NCI-H2107 treated with DMSO at 0.1 percent for 48 hours (cell line): Measurements from ENCODE around the gene MSLN.

Source experiments
- DNase-seq: peaks from one replicate; lab custom pipeline; 2025; ENCODE audit not compliant: unreplicated experiment; lab: John Stamatoyannopoulos, UW

MSLN gene

DNA sequence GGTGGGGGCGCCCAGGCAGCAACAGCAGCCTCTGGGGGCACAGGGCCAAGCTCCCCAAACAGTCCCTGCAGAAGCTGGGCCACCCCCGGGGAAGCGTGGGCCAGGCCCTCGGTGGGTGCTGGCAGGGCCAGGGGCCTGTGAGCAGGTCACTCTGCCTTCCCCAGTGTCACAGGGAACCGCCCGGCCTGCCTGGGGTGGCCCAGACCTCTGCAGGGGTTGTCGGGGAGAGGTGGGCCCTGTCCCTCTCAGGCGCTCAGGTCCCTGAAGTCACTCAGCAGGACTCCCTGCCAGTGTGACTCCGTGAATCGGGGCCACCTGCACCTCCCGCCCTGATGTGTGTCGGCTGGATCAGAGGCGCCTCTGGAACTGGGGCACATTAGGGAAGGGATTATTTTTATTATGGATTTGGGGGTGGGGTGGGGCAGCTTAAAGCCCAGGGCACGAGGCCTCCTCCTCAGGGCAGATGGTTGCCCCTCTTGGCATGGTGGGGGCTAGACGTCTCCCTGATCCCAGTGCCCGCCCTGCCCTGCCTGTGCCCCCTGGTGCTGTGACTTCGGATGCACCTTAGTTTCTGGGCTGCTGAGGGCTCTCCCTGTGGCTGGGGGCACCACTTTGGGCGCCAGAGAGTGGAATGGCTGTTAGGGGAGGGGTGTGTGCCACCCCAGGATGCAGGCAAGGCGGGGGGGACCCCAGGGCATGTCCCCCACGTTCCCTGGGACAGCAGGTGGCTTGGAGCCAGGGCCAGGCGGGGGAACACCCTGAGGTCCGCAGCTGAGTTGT lies 41.2 kb downstream of the MSLN start:
- DNase-seq: no peak

DNA sequence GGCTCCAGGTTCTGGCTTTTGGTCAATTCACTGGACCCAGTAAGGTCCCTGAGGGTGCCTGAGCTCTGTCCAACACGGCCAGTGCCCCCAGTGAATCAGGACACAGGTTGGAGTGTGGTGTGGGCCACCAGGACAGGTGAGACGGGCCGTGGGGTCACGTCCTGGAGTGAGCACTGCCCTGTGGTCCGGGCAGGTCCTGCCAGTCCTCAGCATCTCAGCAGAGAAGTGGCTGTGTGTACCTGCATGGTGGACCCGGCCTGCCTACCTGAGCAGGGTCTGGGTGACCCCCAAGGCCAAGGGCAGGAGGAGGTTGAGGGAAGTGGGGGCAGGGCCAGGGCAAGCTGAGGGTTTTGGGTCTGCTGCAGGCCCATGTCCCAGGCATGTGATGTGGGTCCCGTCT lies 41.9 kb downstream of the MSLN start:
- DNase-seq: no peak

DNA sequence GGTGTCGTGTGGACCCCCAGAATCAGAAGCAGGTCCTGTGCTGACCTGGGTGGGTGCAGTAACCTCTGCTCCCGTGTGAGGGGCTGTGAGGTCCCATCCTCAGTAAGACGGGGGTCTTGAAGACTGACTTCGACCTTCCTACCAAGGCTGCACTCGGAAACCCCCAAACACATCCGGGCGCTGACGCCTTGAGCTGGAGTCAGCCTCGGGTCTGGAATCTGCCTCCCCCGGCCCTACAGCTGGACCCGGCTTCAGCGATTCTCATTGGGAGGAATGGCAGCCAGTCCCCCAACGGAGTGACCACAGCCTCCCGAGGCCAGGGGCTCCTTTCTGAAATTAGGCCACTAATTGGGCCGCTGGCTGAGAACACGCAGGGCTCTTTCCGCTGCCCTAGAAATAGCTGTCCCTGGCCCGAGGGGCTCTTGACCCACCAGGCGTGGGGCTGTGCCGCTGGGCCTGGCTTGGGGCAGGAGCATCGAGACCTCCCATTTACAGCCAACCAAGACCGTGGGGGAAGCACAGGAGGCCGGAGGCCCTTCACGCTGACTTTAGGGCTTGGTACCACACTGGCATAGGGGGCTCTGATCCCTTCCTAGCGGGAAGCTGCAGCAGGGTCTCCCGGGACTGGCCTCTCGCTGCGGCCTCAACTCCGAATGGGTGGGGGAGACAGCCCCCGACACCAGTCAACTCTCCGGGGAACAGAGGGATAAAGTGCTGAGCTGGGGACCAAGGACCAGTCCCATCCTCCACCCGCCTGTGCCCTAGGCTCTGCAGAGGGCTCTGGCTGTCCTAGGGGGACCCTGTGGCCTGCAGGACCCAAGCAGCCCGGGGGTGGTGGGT lies 42.6 kb downstream of the MSLN start:
- DNase-seq: no peak

DNA sequence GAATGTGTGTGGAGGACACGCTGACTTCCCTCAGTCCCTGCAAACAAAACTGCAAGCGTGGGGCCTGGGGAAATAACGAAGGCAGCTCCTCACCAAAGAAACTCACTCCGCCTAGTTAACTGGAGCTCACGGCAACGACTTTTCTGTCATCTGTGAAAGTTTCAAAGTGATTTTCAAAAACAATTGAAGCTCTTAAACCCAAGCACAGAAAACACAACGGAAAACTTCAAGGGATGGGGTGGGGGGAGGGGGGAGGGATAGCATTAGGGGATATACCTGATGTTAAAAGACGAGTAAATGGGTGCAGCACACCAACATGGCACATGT lies 43.2 kb downstream of the MSLN start:
- DNase-seq: no peak

DNA sequence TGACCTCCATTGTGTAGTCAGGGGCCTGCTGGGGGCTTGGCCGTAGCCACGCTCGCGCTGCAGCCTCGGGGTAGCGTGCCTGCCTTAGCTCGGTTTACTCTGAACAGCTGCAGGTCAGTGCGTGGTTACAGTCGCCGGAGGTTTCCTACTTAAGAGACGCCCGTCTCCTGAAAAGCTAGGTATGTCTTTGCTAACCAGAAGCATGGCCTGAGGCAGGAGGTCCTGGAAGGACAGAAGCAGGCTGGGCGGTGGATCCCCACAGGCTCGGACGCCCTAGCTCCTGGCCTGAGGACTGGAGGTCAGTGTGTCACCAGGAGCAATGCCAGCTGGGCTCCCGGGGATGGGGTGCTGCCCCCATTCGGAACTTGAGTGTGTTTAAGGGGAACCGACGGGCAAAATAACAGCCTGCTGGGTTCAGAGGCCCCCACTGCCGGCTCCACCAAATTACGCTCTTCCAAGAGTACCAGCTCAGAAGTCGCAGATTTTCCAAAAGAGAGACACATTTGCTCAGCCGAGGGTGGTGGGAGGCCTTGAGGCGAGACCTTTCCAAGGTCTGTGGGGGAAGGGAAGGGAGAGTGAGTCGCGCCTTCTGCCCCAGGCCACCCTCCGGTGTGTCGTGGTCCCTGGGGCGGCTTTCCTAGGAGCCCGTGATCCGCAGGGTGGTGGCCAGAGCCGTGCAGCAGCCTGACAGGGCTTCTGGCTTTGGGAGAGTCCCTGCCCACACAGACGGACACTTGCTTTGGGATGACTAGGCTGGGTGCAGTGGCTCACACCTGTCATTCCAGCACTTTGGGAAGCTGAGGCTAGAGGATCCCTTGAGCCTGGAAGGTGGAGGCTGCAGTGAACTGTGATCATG lies 43.9 kb downstream of the MSLN start:
- no peak for DNase-seq

DNA sequence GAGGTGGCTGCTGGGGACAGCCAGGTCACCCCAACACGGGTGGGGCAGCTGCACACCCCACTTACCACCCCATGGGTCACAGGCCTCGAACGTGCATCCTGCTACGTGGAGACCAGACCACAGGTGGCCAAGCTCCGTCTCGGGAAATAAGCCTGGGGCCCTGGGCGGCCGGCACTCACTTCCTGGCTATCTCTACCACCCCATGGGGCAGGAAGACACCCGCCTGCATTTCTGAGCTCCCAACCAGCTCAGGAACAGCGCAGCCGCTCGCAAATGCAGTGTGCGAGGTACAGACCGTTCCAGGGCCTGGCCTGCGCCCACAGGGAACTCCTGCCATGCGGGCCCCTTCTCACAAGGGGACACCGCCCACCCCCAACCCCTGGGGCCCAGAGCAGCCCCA lies 44.9 kb downstream of the MSLN start:
- no peak for DNase-seq

DNA sequence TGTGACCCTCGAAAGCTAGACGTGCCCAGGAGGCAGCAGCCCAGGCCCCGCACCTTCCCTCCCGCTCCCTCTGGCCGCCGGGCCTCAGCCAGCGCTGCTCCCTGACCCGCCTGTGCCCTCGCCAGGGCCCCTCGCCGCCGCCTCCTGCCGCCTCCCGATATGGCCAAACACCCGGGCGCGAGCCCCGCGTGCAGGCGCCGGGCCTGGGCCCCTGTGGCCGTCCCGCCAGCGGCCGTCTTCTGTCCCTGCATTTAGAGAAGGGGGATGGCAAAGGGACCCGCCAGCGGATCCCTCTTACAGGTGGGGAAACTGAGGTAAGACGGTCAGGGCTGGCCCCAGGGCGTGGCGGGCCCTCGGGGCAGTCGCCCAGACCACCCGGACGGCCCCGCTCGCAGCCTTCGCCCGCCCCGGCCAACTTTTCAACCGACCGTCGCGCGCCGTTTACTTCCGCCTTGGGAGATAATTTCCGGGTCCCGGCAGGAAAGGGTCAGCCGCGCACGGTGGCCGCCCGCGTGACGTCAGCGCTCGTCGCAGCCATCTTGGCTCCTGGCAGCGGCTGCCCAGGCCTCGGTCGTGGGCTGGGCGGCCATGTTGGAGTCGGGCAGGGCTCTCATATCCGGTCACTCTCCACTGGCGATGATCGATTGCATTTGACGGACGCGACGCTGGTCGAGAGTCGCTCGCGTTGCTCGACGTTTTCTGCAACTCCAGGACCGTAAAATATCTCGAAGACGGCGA lies 47.0 kb downstream of the MSLN start:
- DNase-seq: no peak

DNA sequence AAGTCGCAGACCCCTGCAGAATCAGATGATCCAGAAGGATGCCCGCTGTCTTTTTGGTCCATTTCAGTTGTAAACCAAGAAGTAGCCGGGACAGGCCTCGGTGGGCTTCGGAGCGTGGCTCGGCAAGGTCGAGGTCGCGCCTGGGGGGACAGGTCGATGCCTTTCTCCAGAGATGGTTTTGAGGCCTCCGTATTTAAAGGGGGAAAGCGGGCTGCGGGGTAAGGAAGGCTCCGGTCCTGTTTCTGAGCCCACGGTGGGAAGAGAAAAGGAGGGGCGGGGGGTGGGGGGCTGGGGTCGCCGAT lies 47.5 kb downstream of the MSLN start:
- DNase-seq: no peak

DNA sequence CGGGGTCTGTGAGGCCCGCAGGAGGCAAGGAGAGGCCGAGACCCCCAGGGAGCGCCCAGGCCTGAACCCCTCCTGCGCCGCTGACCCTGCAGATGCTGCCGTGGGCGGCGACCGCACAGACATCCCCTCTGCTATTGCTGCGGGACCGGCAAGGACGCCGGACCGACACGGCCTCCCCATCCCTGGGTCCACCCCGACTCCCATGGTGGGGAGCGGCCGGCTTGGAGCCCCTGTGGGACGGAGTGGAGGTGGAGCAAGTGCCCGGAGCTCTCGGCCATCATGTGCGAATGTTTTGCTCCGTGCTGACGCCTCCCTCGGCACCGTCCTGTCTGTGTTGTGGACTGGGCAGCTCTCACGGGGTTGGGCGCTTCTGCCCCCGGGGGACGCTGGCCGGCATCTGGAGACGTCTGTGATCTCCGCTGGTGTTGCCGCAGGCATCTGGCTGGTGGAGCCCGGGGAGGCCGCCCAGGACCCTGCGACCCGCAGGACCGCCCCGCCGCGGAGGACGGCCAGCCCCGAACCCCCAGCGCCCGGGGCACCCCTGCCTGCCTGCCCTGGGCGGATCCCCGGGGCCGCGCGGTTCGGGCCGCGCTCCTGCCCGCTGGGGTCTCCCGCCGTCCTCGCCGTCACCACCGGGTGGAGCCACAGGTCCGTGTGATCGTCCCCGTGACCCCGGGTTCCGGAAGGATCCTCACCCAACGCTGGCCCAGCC lies 52.8 kb downstream of the MSLN start:
- DNase-seq: no peak

DNA sequence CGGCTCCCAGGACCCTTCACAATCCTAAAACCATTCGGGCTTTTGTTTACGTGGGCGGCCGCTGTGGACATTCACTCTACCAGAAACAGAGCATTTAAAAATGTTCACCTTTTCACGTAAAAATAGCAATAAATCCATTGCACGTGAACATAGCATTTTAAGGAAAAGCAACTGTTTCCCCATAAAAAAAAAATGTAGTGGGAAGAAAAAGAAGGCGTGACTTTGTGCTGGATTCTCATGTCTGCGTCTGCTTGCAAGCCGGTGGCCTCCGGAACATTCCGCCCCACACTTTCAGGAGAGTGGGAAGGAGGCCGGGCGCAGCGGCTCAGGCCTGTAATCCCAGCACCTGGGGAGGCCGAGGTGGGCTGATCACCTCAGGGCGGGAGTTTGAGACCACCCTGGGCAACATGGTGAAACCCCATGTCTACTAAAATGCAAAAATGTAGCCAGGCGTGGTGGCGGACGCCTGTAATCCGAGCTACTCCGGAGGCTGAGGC lies 53.4 kb downstream of the MSLN start:
- no peak for DNase-seq

DNA sequence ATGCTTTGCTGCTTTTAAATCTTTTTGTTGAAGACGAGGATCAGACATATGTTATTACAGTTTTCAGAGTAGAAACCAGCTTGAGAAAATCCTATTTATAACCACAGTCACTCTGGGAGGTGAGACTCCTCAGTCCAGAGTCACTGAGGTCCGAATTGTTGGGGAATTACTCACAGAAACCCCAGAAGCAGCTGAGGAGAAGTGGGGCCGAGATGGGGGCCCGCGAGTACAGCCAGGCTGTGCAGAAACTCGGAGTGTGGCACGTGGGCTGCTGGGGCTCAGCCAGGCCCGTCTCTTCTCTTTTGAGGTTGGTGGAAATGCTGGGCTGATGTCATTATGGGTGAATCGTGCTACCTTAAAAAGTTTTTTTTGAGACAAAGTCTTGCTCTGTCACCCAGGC lies 54.4 kb downstream of the MSLN start:
- DNase-seq: no peak

DNA sequence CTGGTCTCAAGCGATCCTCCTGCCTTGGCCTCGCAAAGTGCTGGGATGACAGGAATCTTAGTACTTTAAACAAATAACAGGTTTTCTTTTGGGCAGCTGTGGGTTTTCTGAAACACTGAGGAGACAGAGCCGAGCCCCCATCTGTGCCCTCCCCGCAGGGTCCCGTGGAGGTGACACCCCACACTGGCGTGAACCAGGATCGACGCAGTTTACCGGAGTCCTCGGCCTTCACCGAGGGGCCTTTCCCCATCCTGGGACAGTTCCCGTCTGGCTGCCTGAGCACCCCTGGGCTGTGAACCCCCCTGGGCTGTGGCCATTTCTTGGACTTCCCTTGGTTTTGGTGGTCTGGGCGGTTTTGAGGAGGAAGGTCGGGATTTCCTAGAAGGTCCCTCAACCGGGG lies 55.3 kb downstream of the MSLN start:
- DNase-seq: no peak

DNA sequence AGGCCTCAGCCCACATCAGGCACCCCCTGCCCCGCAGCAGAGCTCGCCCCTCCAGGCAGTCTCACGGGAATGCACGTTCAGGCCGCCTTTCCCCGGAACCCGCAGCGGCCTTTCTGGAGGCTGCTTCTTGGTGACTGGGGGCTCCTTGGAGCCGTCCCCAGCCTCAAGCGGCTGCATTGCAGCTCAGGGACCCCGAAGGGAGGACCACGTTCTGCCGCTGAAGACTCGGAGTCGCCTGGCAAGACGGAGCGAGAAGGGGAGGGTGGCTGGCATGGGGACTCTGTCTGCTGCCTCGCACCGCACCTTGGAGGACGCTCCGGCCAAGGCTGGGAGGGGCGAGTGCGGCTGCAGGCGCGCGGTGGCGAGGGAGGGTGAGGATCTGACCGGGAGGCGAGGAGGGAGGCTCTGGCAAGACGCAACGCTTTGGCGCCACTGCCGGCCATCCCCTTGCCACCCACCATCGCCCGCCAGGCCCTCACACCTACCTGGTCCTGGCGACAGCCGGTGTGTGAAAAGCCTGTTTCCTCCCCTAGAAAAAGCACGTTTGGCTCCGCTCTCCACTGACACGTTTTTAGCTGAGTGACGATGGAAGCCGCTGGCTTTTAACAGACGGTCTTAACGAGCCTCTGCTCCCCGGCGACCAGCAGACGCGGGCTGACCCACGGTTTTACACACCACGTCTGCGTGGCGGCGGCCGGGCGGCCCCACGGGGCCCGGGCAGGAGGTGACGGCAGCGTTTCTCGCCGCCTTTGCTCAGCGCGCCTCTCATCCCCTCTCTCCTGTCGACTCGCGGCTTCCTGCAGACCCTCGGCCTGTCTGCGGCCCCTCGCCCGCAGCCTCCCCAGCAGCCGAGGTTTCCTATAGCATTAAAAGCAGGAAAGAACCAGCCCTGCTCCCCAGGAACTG lies 56.7 kb downstream of the MSLN start:
- DNase-seq: no peak

DNA sequence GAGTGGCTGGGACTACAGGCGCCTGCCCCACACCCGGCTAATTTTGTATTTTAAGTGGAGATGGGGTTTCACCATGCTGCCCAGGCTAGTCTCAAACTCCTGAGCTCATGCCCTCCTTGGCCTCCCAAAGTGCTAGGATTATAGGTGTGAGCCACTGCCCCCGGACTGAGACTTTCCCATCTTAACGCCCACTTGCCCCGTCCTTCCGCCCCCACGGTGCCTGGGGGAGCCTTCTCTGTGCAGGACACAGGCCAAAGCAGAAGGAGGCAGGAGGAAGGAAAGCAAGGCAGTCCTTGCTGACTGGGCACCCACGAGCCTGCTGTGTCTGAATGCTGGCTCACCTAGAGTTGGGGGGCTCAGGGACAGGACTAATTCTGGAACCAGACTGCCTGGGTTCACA lies 57.6 kb downstream of the MSLN start:
- DNase-seq: no peak
